Transverse colon (tissue), 4 donors: ENCODE measurements around the gene IL18. TPM values are rescaled to one million over a fixed set of nuclear protein-coding genes. Genes with fewer than 3 reads are reported as not detected.
"Not testable (repeated sequence)": the region's sequence is repeated elsewhere in the genome, so short reads cannot be mapped to it uniquely, and the experiment has no call there.

Experiments
- DNase-seq: peaks from one replicate; pipeline ENCODE4 v3.0.0-alpha.2; 2019
- H3K27ac ChIP-seq, 4 donors: fragments of 200-600 bp; sonication (generic); 2 replicates each; pipeline ENCODE4 v1.5.1; 2016 to 2018; ENCODE audit warnings: inconsistent platforms in 4 of 4
- H3K27me3 ChIP-seq: fragments of 200-600 bp; sonication (generic); 2 replicates; pipeline ENCODE4 v1.5.1; 2017; ENCODE audit warnings: inconsistent platforms
- H3K36me3 ChIP-seq, 4 donors: fragments of 200-600 bp; sonication (generic); 2 replicates each; pipeline ENCODE4 v1.5.1; 2017 to 2019; ENCODE audit warnings: inconsistent platforms in 4 of 4
- H3K4me1 ChIP-seq, 4 donors: fragments of 200-600 bp; sonication (generic); 2 replicates each; pipeline ENCODE4 v1.5.1; 2017 to 2020; ENCODE audit warnings: inconsistent platforms in 4 of 4
- H3K4me3 ChIP-seq, 4 donors: fragments of 200-600 bp; sonication (generic); 1 replicate in 1 of 4; 2 replicates in 3 of 4; pipeline versions ENCODE4 v1.5.1 to v1.6.1; 2017 to 2019; ENCODE audit warnings: inconsistent platforms in 4 of 4
- H3K9me3 ChIP-seq, 2 donors: fragments of 200-600 bp; sonication (generic); 2 replicates each; pipeline ENCODE4 v1.5.1; 2017 to 2019; ENCODE audit warnings: inconsistent platforms in 2 of 2
- EP300 ChIP-seq: sonication (generic); formaldehyde crosslinking; IDR thresholded peaks from one replicate; pipeline ENCODE4 v1.6.1; 2017; ENCODE audit warnings: antibody characterized with exemption, low read depth
- POLR2A ChIP-seq: fragments of 450-650 bp; IDR thresholded peaks from one replicate; pipeline ENCODE4 v1.6.1; 2016; ENCODE audit warnings: antibody characterized with exemption, mild to moderate bottlenecking, moderate library complexity
- POLR2AphosphoS5 ChIP-seq, 3 donors: sonication (generic); formaldehyde crosslinking; IDR thresholded peaks; one replicate each; pipeline ENCODE4 v1.6.1; 2016; ENCODE audit warnings: antibody characterized with exemption in 3 of 3
- WGBS, 2 donors: methylation state at CpG; one replicate each; pipeline ENCODE4 v1.1.5; 2018; ENCODE audit warnings: low coverage in 1 of 2; 5-methylcytosine and 5-hydroxymethylcytosine counted together
- in situ Hi-C, 4 donors: fragments of 200-750 bp; cut with MboI; loops; one replicate each; pipeline versions ENCODE4 v1.15.0 to v1.15.1; 2017; ENCODE audit warnings: low sequenced_read_pairs in 3 of 4, low pct_ligation_motif_present in 1 of 4, low pct_unique_long_range_greater_than_20kb in 1 of 4
- intact Hi-C: fragments of 100-400 bp; cut with DNase I; formaldehyde crosslinking; loops from one replicate; pipeline ENCODE4 v1.15.1; 2023; ENCODE audit warnings: low total_unique reads
- total RNA-seq, 4 donors: library from RNA; depleted of rRNA; stranded (reverse); fragments of >200 nt; gene quantifications; one replicate each; pipeline ENCODE4 v1.1.0, GENCODE V29; 2016
- TF ChIP-seq, protein P1 (sequence below), 5 experiments: fragments of 200-600 bp in 3 of 5; fragments of 450-650 bp in 2 of 5; sonication (generic) in 3 of 5; IDR thresholded peaks; 1 replicate in 2 of 5; 2 replicates in 3 of 5; pipeline ENCODE4 v1.5.1; 2016 to 2017; ENCODE audit warnings: antibody characterized with exemption in 5 of 5, inconsistent platforms in 3 of 5, mild to moderate bottlenecking in 2 of 5, moderate library complexity in 1 of 5

Gene IL18
- total RNA-seq, 4 donors from 2014 or later = 18.1 to 169 (median 76.0) TPM

DNA sequence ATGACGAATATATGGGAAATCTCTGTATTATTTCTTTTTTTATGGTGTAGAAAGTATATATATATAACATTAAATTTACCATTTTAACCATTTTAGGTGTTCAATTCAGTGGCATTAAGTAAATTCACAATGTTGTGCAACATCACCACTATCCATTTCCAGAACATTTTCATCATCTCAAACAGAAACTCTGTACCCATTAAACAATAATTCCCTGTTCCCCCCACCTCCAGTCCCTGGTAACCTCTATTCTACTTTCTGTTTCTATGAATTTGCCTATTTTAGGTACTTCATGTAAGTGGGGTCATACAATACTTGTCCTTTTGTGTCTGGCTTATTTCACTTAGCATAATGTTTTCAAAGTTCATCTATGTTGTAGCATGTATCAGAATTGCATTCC lies 47.0 kb upstream of the IL18 start:
- in situ Hi-C loops = loop anchor here in 3 of 4 donors (25.0 kb wide), 2 partner anchors 351 to 1076 kb away; no protein-coding TSS in a partner anchor
- Histone ChIP-seq H3K4me3 (no peak overlapping the region), H3K27ac (no peak overlapping the region), H3K4me1 (no peaks in the 10 kb centered on the region), H3K27me3 (no peaks in the 10 kb centered on the region), H3K36me3 (no peaks in the 10 kb centered on the region), H3K9me3 (no peaks in the 10 kb centered on the region)
- WGBS, 2 donors = 76 to 85% methylated on average over 1 of the region's 1 CpG
- no peak for TF ChIP-seq POLR2AphosphoS5 (IDR thresholded peaks at IDR 0.05)
- no peak for TF ChIP-seq EP300
- TF ChIP-seq, protein P1, sequence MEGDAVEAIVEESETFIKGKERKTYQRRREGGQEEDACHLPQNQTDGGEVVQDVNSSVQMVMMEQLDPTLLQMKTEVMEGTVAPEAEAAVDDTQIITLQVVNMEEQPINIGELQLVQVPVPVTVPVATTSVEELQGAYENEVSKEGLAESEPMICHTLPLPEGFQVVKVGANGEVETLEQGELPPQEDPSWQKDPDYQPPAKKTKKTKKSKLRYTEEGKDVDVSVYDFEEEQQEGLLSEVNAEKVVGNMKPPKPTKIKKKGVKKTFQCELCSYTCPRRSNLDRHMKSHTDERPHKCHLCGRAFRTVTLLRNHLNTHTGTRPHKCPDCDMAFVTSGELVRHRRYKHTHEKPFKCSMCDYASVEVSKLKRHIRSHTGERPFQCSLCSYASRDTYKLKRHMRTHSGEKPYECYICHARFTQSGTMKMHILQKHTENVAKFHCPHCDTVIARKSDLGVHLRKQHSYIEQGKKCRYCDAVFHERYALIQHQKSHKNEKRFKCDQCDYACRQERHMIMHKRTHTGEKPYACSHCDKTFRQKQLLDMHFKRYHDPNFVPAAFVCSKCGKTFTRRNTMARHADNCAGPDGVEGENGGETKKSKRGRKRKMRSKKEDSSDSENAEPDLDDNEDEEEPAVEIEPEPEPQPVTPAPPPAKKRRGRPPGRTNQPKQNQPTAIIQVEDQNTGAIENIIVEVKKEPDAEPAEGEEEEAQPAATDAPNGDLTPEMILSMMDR (IDR thresholded peaks at IDR 0.05) = no peak
- TF ChIP-seq POLR2A = no peak
- intact Hi-C loops = no loop called here
- DNase-seq = no peak

DNA sequence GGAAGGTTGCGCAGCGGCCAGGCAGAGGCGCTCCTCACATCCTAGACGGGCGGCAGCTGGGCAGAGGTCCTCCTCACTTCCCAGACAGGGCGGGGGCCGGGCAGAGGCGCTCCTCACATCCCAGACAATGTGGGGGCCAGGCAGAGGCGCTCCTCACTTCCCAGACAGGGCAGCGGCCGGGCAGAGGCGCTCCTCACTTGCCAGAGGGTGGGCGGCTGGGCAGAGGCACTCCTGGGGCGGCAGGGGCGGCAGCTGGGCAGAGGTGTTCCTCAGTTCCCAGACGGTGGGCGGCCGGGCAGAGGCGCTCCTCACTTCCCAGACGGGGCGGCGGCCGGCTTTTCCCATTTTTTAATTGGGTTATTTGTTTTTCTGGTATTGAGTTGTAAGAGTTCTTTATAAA lies 42.2 kb upstream of the IL18 start:
- Histone ChIP-seq H3K27me3 (no peaks in the 10 kb centered on the region), H3K4me3 (no peak overlapping the region), H3K36me3 (no peaks in the 10 kb centered on the region), H3K27ac (no peak overlapping the region), H3K9me3 (no peaks in the 10 kb centered on the region), H3K4me1 (no peaks in the 10 kb centered on the region)
- in situ Hi-C loops = loop anchor here in 3 of 4 donors (25.0 kb wide), 2 partner anchors 356 to 1081 kb away; no protein-coding TSS in a partner anchor
- intact Hi-C loops = no loop called here
- DNase-seq = no peak
- TF ChIP-seq EP300 = no peak
- TF ChIP-seq POLR2AphosphoS5 (IDR thresholded peaks at IDR 0.05) = no peak
- no peak for TF ChIP-seq POLR2A
- 92 to 99% methylated on average over 16 to 22 of the region's 23 CpGs for WGBS, 2 donors

DNA sequence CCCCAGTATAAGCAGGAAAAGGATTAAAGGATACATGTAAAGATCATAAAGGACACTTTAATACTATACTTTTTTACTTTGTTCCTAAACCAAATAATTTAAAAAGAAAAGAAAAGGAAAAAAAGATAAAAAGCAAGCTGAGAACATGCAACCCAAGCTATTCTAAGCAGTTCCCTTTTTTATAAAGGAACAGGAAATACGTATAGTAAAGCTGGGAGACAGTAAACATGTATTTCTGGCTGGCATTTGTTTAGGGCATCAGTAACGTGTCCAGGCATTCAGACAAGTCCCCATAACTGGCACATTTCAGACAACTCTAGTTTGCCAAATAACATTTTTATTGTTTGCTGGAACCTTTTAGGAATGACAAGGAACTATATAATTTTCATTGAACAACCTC lies 36.4 kb upstream of the IL18 start:
- 26 to 39% methylated on average over 2 of the region's 2 CpGs for WGBS, 2 donors

DNA sequence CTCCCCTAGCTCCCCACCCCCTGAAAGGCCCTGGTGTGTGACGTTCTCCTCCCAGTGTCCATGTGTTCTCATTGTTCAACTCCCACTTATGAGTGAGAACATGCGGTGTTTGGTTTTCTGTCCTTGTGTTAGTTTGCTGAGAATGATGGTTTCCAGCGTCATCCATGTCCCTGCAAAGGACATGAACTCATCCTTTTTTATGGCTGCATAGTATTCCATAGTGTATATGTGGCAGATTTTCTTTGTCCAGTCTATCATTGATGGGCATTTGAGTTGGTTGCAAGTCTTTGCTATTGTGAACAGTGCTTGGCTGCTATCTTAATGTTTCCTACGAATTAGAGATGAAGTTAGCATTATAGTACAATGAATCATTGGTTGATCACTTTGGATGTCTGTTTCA lies 35.2 kb upstream of the IL18 start:
- H3K27me3 ChIP-seq, intact Hi-C loops, H3K27ac ChIP-seq, H3K9me3 ChIP-seq, H3K4me3 ChIP-seq, H3K36me3 ChIP-seq, DNase-seq, H3K4me1 ChIP-seq, in situ Hi-C loops: not testable (repeated sequence)
- 83 to 92% methylated on average over 2 to 4 of the region's 4 CpGs for WGBS, 2 donors

More for the DNA sequence above, 36.4 kb upstream of the IL18 start:
- no peak overlapping the region for H3K4me3 ChIP-seq
- H3K27me3 ChIP-seq = no peaks in the 10 kb centered on the region
- H3K36me3 ChIP-seq = no peaks in the 10 kb centered on the region
- no peaks in the 10 kb centered on the region for H3K4me1 ChIP-seq
- TF ChIP-seq POLR2A (no peak), EP300 (no peak), POLR2AphosphoS5 (IDR thresholded peaks at IDR 0.05) (no peak)
- TF ChIP-seq, protein P1 (IDR thresholded peaks at IDR 0.05) = no peak
- no peaks in the 10 kb centered on the region for H3K9me3 ChIP-seq
- intact Hi-C loops = no loop called here
- DNase-seq = no peak
- in situ Hi-C loops = loop anchor here in 3 of 4 donors (25.0 kb wide), 2 partner anchors 362 to 1087 kb away; no protein-coding TSS in a partner anchor
- H3K27ac ChIP-seq = no peak overlapping the region

DNA sequence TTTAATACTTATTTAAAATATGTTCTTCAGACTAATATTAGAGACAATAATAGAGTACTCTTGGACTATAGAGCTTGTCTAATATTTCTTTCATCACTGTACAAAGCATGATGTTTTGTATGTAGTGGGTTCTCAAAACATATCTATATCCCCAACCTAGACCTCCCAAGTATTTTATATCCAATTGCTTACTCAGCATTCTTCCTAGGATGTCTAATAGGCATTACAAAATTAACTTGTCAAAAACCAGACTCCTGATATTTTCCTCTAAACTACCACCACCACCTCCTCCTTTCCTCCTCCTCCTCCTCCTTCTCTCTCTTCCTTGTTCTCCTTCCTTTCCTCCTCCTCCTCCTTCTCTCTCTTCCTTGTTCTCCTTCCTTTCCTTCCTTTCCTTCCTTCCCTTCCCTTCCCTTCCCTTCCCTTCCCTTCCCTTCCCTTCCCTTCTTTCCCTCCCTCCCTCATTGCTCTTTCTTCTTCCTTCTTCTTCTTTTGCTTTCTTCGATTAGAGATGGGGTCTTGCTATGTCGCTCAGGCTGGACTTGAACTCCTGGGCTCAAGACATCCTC lies 32.7 kb upstream of the IL18 start:
- no peak overlapping the region for H3K4me3 ChIP-seq
- no peak overlapping the region for H3K27ac ChIP-seq
- H3K9me3 ChIP-seq = no peaks in the 10 kb centered on the region
- WGBS, 2 donors = 97% methylated on average over 2 of the region's 2 CpGs; no CpG with 5 or more reads in 1 of the 2 donors
- TF ChIP-seq POLR2AphosphoS5 (IDR thresholded peaks at IDR 0.05) (no peak), POLR2A (no peak), EP300 (no peak)
- TF ChIP-seq, protein P1 (IDR thresholded peaks at IDR 0.05) = no peak
- intact Hi-C loops (no loop called here), in situ Hi-C loops (no loop called here)
- H3K36me3 ChIP-seq = no peaks in the 10 kb centered on the region
- no peaks in the 10 kb centered on the region for H3K27me3 ChIP-seq
- no peak for DNase-seq
- no peaks in the 10 kb centered on the region for H3K4me1 ChIP-seq
